ENCODE data around the gene TPI1.
A peak's percentile ranks its signal among the peaks of the same experiment; 100 is the strongest.
"Not testable (repeated sequence)": the region's sequence is repeated elsewhere in the genome, so short reads cannot be mapped to it uniquely, and the experiment has no call there.

Gene TPI1

DNA sequence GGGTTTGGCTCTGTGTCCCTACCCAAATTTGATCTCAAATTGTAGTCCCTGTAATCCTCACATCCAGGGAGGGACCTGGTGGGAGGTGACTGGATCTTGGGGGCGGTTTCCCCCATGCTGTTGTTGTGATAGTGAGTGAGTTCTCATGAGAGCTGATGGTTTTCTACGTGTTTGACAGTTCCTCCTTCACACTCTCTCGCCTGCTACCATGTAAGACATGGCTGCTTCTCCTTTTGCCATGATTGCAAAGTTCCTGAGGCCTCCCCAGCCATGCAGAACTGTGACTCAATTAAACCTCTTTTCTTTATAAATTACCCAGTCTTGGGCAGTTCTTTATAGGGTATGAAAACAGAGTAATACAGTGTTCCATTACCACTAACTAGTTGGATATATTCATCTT, 27.0 kb downstream of the TPI1 start:
- no peak for FAIRE-seq

GRCh38 chr12:6896846-6897435, 29.6 kb downstream of the TPI1 start:
- FAIRE-seq: no peak

GRCh38 chr12:6899427-6899826, 32.1 kb downstream of the TPI1 start:
- no peak for FAIRE-seq

GRCh38 chr12:6899837-6900519, 32.6 kb downstream of the TPI1 start:
- FAIRE-seq: no peak

DNA sequence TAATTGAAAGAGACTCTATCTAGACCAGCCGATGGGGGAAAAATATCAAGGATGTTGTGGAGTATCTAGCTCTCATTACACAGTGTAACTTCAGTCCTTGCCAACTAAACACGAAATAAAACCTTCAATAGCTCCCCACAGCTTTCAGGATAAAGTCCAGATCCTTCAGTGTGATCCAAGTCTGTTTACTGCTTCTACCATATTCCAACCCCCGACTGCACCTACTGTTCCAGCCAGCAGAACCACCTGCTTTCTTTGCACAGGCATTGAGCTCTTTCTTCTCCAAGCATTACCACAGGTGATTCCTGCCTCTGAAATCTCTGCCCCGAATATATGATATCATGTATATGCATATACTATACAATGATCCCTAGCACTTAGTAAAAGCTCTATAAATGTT, 35.1 kb downstream of the TPI1 start:
- no peak for FAIRE-seq

GRCh38 chr12:6903722-6904121, 36.4 kb downstream of the TPI1 start:
- no peak for FAIRE-seq

DNA sequence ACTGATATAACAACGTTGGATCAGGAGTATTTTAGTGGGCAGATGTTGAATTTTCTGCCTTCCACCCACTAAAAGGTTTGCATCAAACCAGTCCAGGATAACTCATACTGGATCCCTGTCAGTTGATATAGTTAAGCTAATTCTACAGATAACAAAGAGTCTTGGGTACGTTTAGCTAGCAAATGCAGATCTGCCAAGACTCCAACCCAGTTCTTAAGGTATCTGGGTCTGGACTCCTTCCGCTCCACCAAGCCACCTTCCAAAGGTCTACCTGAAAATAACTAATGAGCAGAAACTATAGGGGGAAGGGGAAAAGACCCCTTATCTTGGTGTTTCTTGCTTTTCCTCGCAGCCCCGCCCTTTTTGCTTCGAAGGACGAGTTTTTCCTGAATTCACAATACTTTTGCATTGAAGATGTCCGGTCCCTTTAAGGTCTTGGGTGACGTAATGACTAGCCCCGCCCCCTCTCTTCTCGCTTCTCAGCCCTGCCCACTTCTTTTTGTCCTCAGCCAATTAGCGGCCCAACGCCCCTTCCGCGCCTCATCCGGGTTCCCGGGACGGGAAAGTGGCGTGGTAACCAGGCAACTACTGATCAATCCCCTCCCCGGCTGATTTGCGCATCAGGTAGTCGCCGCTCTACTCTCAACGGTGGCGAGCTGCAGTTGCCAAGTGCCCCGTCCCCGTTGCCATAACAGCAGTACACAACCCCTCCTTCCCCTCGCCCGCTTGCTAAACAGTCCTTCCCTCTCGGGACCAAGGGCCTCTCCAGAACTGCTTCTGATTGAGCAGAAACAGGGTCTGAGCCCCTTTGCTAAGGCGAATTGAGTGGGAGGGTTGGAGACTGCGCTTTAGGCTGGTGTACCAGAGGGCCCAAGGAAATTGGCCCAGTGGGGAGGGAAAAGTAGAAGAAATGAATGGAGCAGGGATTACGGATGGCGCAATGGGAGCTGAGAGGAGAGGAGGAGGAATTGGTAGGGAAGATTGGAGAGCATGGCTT, 37.2 kb downstream of the TPI1 start, which contains the start of gene LRRC23:
LRRC23 (plus strand) TSS at position 543 of the 997 bp plus-strand sequence. CDS start 812 bp downstream, outside the sequence.
- FAIRE-seq: peak; percentile 95

DNA sequence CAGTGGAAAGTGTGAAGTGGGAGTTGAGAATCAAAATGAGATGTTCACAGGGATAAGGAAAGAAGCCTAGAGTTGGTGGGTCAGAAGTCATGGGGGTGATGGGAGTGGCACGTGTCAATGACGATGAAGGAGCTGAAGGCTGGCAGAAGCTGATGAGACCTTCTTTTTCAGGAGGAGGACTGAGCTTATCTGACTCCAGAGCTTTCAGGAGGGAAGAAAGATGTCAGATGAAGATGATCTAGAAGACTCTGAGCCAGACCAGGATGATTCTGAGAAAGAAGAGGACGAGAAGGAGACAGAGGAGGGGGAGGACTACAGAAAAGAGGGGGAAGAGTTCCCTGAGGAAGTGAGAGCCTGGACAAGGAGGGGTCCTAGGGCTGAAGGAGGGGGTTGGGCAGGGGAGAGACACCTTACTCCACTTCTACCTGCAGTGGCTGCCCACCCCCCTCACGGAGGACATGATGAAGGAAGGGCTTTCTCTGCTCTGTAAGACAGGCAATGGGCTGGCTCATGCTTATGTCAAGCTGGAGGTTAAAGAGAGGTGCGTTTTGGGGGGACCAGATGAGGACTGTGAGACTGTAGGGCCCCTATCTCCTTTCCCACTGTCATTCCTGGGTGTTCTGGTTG, 38.2 kb downstream of the TPI1 start:
- FAIRE-seq: no peak

DNA sequence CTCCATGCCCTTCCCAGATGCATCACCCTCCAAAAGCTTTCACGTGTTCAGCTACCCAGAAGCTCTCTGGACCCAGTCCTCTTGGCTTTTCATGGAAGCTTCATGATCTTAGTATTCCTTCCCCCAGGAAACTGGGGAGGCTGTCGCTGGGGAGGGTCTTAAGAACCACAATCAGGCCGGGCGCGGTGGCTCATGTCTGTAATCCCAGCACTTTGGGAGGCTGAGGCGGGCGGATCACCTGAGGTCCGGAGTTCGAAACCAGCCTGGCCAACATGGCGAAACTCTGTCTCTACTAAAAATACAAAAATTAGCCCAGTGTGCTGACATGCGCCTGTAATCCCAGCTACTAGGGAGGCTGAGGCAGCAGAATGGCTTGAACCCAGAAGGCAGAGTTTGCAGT, 40.8 kb downstream of the TPI1 start:
- FAIRE-seq: not testable (repeated sequence)

DNA sequence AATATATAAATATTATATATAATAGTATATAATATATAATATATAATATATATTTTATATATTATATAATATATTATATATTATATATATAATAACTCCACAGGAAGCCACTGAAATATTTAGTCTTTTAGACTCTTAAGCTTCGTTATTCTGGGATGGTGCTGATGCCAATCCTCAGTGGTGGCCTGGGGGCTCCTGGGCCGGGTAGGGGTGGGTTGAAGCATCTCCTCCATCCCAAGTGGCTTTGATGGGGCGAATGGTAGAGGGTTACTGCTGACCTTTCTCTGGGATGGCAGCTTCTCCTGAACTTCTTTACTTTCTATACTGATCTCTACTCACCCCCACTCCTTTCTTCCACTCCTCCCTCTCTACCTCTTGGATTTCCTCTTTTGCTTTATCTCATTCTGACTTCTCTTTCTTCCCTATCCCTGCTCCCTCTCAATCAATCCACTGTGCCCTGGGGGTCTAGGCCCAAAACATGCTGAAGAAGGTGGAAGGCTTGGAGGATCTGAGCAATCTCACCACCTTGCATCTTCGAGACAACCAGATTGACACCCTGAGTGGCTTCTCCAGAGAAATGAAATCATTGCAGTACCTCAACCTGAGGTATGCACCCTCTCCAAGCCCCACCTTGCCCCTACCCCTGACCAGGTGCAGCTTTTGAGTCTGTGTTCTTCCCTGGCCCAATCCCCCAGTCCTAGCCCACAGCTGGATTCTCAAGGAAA, 42.3 kb downstream of the TPI1 start:
- FAIRE-seq: no peak

DNA sequence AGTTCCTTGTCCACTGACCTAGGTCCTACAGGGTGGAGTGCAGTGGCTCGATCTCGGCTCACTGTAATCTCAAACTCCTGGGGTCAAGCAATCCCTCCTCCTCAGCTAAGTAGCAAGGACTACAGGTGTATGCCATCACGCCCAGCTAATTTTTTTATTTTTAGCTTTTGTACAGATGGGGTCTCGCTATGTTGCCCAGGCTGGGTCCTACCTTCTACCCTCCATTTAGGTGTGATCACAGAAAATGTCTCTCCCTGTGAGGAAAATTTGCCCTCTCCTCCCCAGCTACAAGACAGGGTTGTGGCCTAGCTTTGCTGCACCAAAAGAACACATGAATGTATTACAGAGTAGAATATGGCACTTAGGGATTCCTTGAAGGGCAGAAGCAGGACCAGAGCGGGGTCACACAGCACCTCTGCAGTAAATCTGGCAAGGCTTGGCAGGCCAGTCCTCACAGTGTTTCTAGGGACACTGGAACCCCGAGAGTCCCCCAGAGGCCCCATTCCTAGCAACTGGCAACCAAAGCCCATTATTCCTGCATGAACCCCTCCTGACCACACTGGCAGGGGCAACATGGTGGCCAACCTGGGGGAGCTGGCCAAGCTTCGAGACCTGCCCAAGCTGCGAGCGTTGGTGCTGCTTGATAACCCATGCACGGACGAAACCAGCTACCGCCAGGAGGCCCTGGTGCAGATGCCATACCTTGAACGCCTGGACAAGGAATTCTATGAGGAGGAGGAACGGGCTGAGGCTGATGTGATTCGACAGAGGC, 45.0 kb downstream of the TPI1 start:
- FAIRE-seq: no peak

DNA sequence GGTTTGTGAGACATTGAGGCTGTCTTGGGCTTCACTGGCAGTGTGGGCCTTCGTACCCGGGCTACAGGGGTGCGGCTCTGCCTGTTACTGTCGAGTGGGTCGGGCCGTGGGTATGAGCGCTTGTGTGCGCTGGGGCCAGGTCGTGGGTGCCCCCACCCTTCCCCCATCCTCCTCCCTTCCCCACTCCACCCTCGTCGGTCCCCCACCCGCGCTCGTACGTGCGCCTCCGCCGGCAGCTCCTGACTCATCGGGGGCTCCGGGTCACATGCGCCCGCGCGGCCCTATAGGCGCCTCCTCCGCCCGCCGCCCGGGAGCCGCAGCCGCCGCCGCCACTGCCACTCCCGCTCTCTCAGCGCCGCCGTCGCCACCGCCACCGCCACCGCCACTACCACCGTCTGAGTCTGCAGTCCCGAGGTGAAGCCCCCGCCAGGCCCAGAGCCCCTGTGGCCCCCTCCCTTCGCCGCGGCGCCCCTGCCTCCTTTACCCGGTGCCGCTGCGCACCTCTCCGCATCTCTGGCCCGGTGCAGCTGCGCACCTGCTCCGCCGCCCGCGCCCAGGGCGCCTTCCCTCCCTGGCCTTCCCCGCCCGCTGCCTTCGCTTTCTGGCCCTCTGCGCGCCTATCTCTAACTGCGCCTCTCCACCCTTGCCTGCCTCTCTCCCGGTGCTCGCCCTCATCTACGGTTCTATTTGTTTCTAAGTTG, 47.1 kb downstream of the TPI1 start, which contains the start of gene ENO2:
ENO2 (plus strand) TSS at position 335 of the 701 bp plus-strand sequence. CDS start 1,253 bp downstream, outside the sequence.
- no peak for FAIRE-seq

DNA sequence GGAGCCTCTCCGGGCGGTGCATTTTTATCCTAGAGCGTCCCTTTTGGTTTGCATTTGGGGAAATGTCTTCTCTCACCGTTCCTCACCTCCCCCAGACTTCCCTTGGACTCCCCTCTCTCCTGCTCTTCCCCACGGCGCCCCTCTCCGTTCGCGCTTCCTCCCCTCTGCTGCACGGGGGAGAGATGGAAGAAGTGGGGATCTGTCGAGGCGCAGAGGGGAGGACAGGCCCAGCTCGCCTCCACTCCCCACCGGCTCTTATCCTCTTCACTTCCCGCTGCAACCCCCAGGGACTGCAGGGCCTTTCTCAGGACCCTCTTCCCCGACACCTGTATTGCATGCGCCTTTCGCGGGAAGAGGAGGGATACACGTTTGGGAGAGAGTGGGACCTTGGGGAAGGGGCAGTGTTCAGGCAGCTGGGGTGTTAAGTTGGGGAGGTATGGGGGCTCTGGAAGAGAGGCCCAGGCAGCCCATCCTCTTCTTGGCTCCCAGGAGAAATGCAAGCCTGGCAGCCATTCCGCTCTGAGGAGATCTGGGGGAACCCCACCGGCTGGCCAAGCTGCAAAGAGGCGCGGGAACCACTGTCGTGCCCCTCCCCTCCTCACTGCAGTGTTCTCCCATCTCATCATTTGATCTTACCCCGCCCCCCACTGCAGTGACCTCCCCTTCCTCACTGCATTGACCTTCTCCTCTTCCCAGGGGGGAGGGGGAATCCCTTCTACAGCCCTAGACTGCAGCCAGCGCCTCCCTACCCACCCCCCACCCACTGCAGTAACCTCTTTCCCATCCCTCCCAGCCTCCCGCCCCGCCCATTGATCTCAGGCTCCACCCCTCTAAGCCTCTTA, 47.8 kb downstream of the TPI1 start:
- no peak for FAIRE-seq

DNA sequence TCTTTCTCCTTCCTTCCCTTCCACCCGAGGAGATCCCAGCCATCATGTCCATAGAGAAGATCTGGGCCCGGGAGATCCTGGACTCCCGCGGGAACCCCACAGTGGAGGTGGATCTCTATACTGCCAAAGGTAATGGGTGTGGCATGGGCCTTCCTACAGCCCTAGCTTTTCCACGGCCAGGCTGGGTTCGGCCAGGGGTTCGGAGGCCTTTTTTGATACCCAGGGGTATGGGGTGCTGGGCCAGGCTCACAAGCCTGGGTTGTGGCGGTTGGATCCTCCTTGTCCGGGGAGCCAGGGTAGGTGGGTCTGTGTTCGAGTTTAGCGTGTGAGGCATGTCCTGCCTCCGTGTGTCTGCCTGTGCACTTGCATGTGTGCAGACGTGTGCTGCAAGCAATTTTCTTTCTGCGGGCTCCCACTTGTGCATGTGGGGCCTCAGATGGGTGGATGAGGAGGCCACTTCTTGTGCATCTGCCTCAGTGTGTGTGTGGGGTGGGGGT, 48.5 kb downstream of the TPI1 start:
- FAIRE-seq: no peak

DNA sequence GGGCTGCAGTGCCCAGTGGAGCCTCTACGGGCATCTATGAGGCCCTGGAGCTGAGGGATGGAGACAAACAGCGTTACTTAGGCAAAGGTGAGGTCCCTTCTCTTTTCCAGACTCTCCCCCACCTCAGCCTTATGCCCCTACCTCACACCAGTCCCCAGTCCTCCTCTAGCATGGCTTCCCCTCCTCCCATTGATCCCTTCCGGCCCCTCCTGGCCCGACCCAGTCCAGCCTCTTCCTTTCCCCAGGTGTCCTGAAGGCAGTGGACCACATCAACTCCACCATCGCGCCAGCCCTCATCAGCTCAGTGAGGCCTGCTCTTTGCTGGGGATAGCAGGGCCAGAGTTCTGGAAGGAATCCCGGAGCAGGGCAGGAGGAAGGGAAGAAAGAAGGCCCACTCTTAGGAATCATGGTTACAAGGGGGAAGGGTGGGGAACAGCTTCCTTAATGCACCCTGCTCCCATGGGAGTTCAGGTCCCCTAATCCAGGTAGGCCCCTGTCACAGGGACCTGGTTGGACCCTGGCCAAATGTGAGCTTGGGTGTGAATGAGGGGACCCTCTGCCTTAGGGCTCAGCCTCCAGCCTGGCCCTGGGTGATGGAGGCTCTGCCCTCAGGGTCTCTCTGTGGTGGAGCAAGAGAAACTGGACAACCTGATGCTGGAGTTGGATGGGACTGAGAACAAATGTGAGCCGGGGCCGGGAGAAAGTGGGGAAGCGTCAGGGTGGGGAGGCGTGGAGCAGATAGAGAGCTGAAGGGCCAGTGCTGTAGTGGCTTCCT, 49.3 kb downstream of the TPI1 start:
- no peak for FAIRE-seq

GRCh38 chr12:6917491-6918231, 50.3 kb downstream of the TPI1 start:
- no peak for FAIRE-seq

DNA sequence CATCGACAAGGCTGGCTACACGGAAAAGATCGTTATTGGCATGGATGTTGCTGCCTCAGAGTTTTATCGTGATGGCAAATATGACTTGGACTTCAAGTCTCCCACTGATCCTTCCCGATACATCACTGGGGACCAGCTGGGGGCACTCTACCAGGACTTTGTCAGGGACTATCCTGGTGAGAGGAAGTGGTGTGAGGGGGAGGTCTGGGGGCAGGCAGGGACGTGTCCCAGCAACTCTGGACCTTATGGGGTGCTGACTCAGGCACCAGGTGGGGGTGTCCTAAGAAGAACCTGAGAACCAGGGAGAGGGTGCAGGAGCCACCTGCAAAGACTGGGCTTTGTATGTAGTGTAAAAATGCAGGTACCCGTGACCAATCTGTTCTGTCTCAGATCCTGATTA, 52.3 kb downstream of the TPI1 start:
- FAIRE-seq: no peak

All from TTC549 (cell line).